T-cell (primary cell): ENCODE measurements around the gene ZNF292. TPM values are rescaled to one million over a fixed set of nuclear protein-coding genes. Genes with fewer than 3 reads are reported as not detected.
A peak's percentile ranks its signal among the peaks of the same experiment; 100 is the strongest.
"Not testable (repeated sequence)": the region's sequence is repeated elsewhere in the genome, so short reads cannot be mapped to it uniquely, and the experiment has no call there.

ENCODE experiments used
- ATAC-seq, 4 experiments: fragments of 200-7000 bp in 3 of 4; fragments of 150-1000 bp in 1 of 4; cut with Tn5 transposase; replicated peaks in 1 of 4; 1 replicate in 3 of 4; 2 replicates in 1 of 4; pipeline ENCODE4 v1.10.0; 2021; ENCODE audit warnings: moderate library complexity in 3 of 4, mild to moderate bottlenecking in 2 of 4, moderate number of reproducible peaks in 1 of 4
- CTCF ChIA-PET, 2 donors: fragments of 300-600 bp; sonication (Branson Sonifier 250); formaldehyde crosslinking; loops; one replicate each; lab custom pipeline; 2022; ENCODE audit warnings: antibody characterized with exemption in 2 of 2; lab: Charles Lee
- POLR2A ChIA-PET, 2 donors: fragments of 300-600 bp; sonication (Branson Sonifier 250); formaldehyde crosslinking; loops; one replicate each; lab custom pipeline; 2022; ENCODE audit warnings: antibody characterized with exemption in 2 of 2; lab: Charles Lee
- DNase-seq, 35 experiments: peaks; one replicate each; pipeline versions ENCODE4 v3.0.0 to v3.0.0-alpha.2; 2013 to 2023
- H3K27ac ChIP-seq: one replicate; pipeline ENCODE4 v1.5.1; 2013; ENCODE audit warnings: low read length
- H3K27me3 ChIP-seq, 2 experiments: replicated peaks in 1 of 2; 1 replicate in 1 of 2; 2 replicates in 1 of 2; pipeline versions ENCODE4 v1.6.1 to v1.7.0; 2013; ENCODE audit warnings: low read length in 1 of 2, mixed read lengths in 1 of 2; ENCODE audit not compliant: control insufficient read depth in 2 of 2, insufficient read depth in 2 of 2; ENCODE audit errors: extremely low read depth in 1 of 2
- H3K36me3 ChIP-seq, 2 donors: 1 replicate in 1 of 2; 2 replicates in 1 of 2; pipeline versions ENCODE4 v1.6.1 to v1.7.0; 2013; ENCODE audit warnings: low read length in 1 of 2; ENCODE audit not compliant: control insufficient read depth in 2 of 2, insufficient read depth in 1 of 2; ENCODE audit errors: extremely low read depth in 1 of 2
- H3K4me1 ChIP-seq, 2 experiments: 1 replicate in 1 of 2; 2 replicates in 1 of 2; pipeline versions ENCODE4 v1.6.1 to v1.7.0; 2013; ENCODE audit warnings: low read length in 2 of 2, mixed read lengths in 1 of 2; ENCODE audit not compliant: insufficient read depth in 2 of 2, control insufficient read depth in 1 of 2; ENCODE audit errors: extremely low read depth in 1 of 2
- H3K4me3 ChIP-seq, 2 donors: 1 replicate in 1 of 2; 2 replicates in 1 of 2; pipeline versions ENCODE4 v1.5.1 to v1.7.0; 2013; ENCODE audit warnings: mild to moderate bottlenecking in 2 of 2, low read length in 1 of 2, moderate library complexity in 1 of 2; ENCODE audit not compliant: control insufficient read depth in 1 of 2; ENCODE audit errors: extremely low read depth in 1 of 2
- H3K9me3 ChIP-seq: 2 replicates; pipeline ENCODE4 v1.7.0; 2013
- H3K27ac Mint-ChIP-seq, 2 donors: one replicate each; pipeline ENCODE4 v1.8.0; 2020 to 2021; ENCODE audit warnings: mild to moderate bottlenecking in 2 of 2, mixed read lengths in 2 of 2
- H3K27me3 Mint-ChIP-seq, 2 donors: one replicate each; pipeline ENCODE4 v1.8.0; 2021 to 2022; ENCODE audit warnings: mixed read lengths in 2 of 2
- H3K36me3 Mint-ChIP-seq: one replicate; pipeline ENCODE4 v1.8.0; 2021; ENCODE audit warnings: mixed read lengths
- H3K4me1 Mint-ChIP-seq, 3 donors: one replicate each; pipeline ENCODE4 v1.8.0; 2020 to 2022; ENCODE audit warnings: mixed read lengths in 3 of 3, mild to moderate bottlenecking in 1 of 3
- H3K4me3 Mint-ChIP-seq, 3 donors: one replicate each; pipeline ENCODE4 v1.8.0; 2020 to 2022; ENCODE audit warnings: mild to moderate bottlenecking in 3 of 3, mixed read lengths in 3 of 3, moderate library complexity in 3 of 3
- H3K9me3 Mint-ChIP-seq, 3 donors: one replicate each; pipeline ENCODE4 v1.8.0; 2020 to 2022; ENCODE audit warnings: mixed read lengths in 3 of 3
- WGBS: methylation state at CpG from one replicate; pipeline ENCODE4 v1.1.5; 2013; ENCODE audit warnings: missing lambda C conversion rate; ENCODE audit not compliant: insufficient coverage; 5-methylcytosine and 5-hydroxymethylcytosine counted together
- total RNA-seq, 35 experiments: library from RNA in 6 of 35; stranded (reverse) in 6 of 35; fragments of 120-200 nt in 1 of 35; gene quantifications; one replicate each; pipeline versions ENCODE4 v1.2.1 to v1.2.4 and lab custom pipeline; 2013 to 2026

ZNF292 gene
- total RNA-seq, 5 donors from 2014 or later (not counting 1 experiment from before 2014, with no cell fraction given): 57.7 to 81.5 (median 66.1) TPM

GRCh38 chr6:87154641-87154992 is 748 bp upstream of the ZNF292 start:
- Mint-ChIP-seq H3K9me3 (no peaks in the 10 kb centered on the region), H3K4me1 (peaks cover 52 to 57% (median 52%) of the 10 kb centered on the region in 3 donors), H3K27me3 (no peaks in the 10 kb centered on the region), H3K4me3 (peak overlapping the region; percentile 90 to 98 (median 93)), H3K27ac (peak overlapping the region; percentile 94 to 96), H3K36me3 (peaks cover 6% of the 10 kb centered on the region)
- ATAC-seq (no peak), DNase-seq (no peak)
- Histone ChIP-seq H3K27ac (peak overlapping the region; percentile 94), H3K36me3 (peaks cover 0 to 5% of the 10 kb centered on the region in 2 donors), H3K9me3 (no peaks in the 10 kb centered on the region), H3K27me3 (no peaks in the 10 kb centered on the region), H3K4me1 (peaks cover 21 to 40% of the 10 kb centered on the region in 2 experiments), H3K4me3 (peak overlapping the region; percentile 70 to 82)
- 0% methylated on average over 1 of the region's 6 CpGs for WGBS
- POLR2A ChIA-PET: interaction anchor here in 1 of 2 donors (0.6 to 0.7 kb wide), 2 partner anchors 8 to 17 kb away, joined by 3 to 5 read pairs; no protein-coding TSS in a partner anchor
- CTCF ChIA-PET: interaction anchor here in 1 of 2 donors (0.6 to 1.4 kb wide), 4 partner anchors 75 to 1717 kb away, joined by 3 to 4 read pairs (median 3); no protein-coding TSS in a partner anchor

GRCh38 chr6:87155842-87156815 is 764 bp downstream of the ZNF292 start:
- Mint-ChIP-seq H3K27me3 (no peaks in the 10 kb centered on the region), H3K4me1 (peaks cover 63 to 72% (median 64%) of the 10 kb centered on the region in 3 donors), H3K4me3 (peak overlapping the region; percentile 90 to 98 (median 93)), H3K36me3 (peaks cover 6% of the 10 kb centered on the region), H3K9me3 (no peaks in the 10 kb centered on the region), H3K27ac (peak overlapping the region; percentile 94 to 96)
- H3K27me3 ChIP-seq: no peaks in the 10 kb centered on the region
- no peaks in the 10 kb centered on the region for H3K9me3 ChIP-seq
- 0% methylated on average over 13 of the region's 43 CpGs for WGBS
- peak overlapping the region; percentile 94 for H3K27ac ChIP-seq
- peak in 30 of 35 experiments; percentile 12 to 76 (median 37) for DNase-seq
- H3K4me3 ChIP-seq: peak overlapping the region; percentile 70 to 82
- ChIA-PET POLR2A (interaction anchor here in 1 of 2 donors (0.5 to 1.5 kb wide), 5 partner anchors 32 to 433 kb away, joined by 3 to 5 read pairs (median 3); partner anchors contain the start of gene RARS2), CTCF (interaction anchor here (0.8 to 1.0 kb wide), 2 partner anchors 11 to 16 kb away, joined by 3 read pairs; no protein-coding TSS in a partner anchor)
- H3K36me3 ChIP-seq: peaks cover 0 to 5% of the 10 kb centered on the region in 2 donors
- peaks cover 21 to 42% of the 10 kb centered on the region in 2 experiments for H3K4me1 ChIP-seq
- ATAC-seq: peak; percentile 0 to 24 (median 2)

DNA sequence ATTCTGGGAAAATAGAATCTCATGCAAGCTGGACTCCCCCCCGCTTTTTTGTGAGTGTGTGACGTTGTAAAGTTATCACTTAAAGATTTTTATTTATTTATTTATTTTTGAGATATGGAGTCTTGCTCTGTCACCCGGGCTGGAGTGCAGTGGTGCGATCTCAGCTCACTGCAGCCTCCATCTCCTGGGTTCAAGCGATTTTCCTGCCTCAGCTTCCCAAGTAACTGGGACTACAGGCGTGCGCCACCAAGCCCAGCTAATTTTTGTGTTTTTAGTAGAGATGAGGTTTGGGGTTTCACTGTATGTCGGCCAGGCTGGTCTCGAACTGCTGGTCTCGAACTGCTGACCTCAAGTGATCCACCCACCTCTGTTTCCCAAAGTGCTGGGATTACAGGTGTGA is 2.2 kb downstream of the ZNF292 start:
- H3K36me3 ChIP-seq, H3K27ac ChIP-seq, H3K27me3 ChIP-seq, H3K36me3 Mint-ChIP-seq, H3K27me3 Mint-ChIP-seq, H3K9me3 ChIP-seq, DNase-seq, H3K27ac Mint-ChIP-seq, ATAC-seq, H3K9me3 Mint-ChIP-seq: not testable (repeated sequence)
- CTCF ChIA-PET: interaction anchor here in 1 of 2 donors (1.0 kb wide), 1 partner anchor 8 kb away, joined by 3 read pairs; no protein-coding TSS in a partner anchor
- POLR2A ChIA-PET: interaction anchor here (0.6 to 1.5 kb wide), 4 partner anchors 13 to 1481 kb away, joined by 3 to 4 read pairs (median 4); no protein-coding TSS in a partner anchor
- Mint-ChIP-seq H3K4me3 (peak overlapping the region; percentile 21 to 35 (median 34)), H3K4me1 (peaks cover 69 to 78% (median 69%) of the 10 kb centered on the region in 3 donors)
- H3K4me1 ChIP-seq: peaks cover 25 to 33% of the 10 kb centered on the region in 2 experiments
- peak overlapping the region in 1 of 2 donors; percentile 15 for H3K4me3 ChIP-seq
- 81% methylated on average over 3 of the region's 10 CpGs for WGBS

- H3K4me1 Mint-ChIP-seq: peaks cover 80 to 83% (median 83%) of the 10 kb centered on the region in 3 donors
- Histone ChIP-seq H3K4me1 (peaks cover 21 to 30% of the 10 kb centered on the region in 2 experiments), H3K27ac (no peak overlapping the region), H3K9me3 (no peaks in the 10 kb centered on the region), H3K36me3 (peaks cover 0 to 5% of the 10 kb centered on the region in 2 donors), H3K27me3 (no peaks in the 10 kb centered on the region), H3K4me3 (no peak overlapping the region)
- DNase-seq (no peak), ATAC-seq (no peak)
- no peak overlapping the region for H3K4me3 Mint-ChIP-seq
- H3K36me3 Mint-ChIP-seq: peaks cover 9% of the 10 kb centered on the region
- no peaks in the 10 kb centered on the region for H3K27me3 Mint-ChIP-seq
- H3K27ac Mint-ChIP-seq: no peak overlapping the region
- ChIA-PET CTCF (interaction anchor here in 1 of 2 donors (1.0 kb wide), 1 partner anchor 17 kb away, joined by 3 read pairs; no protein-coding TSS in a partner anchor), POLR2A (interaction anchor here (0.6 to 1.0 kb wide), 4 partner anchors 37 to 1487 kb away, joined by 3 to 13 read pairs (median 3); no protein-coding TSS in a partner anchor)
- no peaks in the 10 kb centered on the region for H3K9me3 Mint-ChIP-seq
- WGBS: 83% methylated on average over 1 of the region's 4 CpGs
These were observed 5.9 kb downstream of the ZNF292 start for GRCh38 chr6:87161299-87161698.

DNA sequence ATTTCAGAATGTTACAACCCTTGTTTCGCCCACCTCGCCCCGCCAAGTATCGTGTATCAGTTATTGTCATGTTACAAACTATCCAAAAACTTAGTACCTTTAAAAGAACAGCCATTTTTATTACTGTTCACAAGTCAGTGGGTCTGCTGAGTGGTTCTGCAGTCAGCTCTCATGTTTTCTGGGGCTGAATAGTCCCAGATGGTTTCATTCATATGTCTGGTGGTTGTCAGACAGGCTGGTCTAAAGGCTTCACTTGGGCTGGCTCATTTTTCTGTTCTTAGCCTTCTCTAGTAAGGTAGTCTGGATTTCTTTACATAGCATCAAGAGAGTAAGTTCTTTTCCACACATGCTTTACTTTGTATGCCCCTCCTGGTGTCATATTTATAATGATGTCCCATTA is 8.6 kb downstream of the ZNF292 start:
- no peak overlapping the region for H3K4me3 ChIP-seq
- no CpG with 5 or more reads among the region's 4 CpGs for WGBS
- POLR2A ChIA-PET: no interaction called here
- no peak overlapping the region for H3K27ac Mint-ChIP-seq
- no peaks in the 10 kb centered on the region for H3K27me3 ChIP-seq
- ATAC-seq: peak in 1 of 4 experiments; percentile 26
- H3K9me3 ChIP-seq: no peaks in the 10 kb centered on the region
- DNase-seq: no peak
- H3K4me1 Mint-ChIP-seq: peaks cover 84 to 88% (median 88%) of the 10 kb centered on the region in 3 donors
- CTCF ChIA-PET: interaction anchor here in 1 of 2 donors (0.8 kb wide), 1 partner anchor 68 kb away, joined by 3 read pairs; no protein-coding TSS in a partner anchor
- peaks cover 4% of the 10 kb centered on the region for H3K36me3 Mint-ChIP-seq
- no peaks in the 10 kb centered on the region for H3K27me3 Mint-ChIP-seq
- H3K36me3 ChIP-seq: no peaks in the 10 kb centered on the region
- no peaks in the 10 kb centered on the region for H3K9me3 Mint-ChIP-seq
- H3K4me1 ChIP-seq: peaks cover 15 to 27% of the 10 kb centered on the region in 2 experiments
- peak overlapping the region in 1 of 3 donors; percentile 41 for H3K4me3 Mint-ChIP-seq
- H3K27ac ChIP-seq: no peak overlapping the region

DNA sequence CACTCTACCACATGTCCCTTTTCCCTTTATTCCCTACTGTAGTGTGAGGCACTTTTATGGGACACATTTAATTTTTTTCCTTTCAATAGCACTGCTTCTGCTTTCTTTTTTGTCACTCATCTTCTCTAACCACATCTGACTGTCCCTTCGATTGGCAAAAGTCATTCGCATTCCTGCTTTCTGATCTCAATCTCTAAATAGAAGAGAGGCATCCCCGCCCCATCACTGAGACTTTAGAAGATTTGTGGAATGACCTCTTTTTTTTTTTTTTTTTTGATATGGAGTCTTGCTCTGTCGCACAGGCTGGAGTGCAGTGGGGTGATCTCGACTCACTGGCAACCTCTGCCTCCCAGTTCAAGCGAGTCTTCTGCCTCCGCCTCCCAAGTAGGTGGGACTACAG is 9.1 kb downstream of the ZNF292 start:
- no CpG with 5 or more reads among the region's 7 CpGs for WGBS
- no peaks in the 10 kb centered on the region for H3K9me3 ChIP-seq
- H3K4me1 ChIP-seq: peaks cover 15 to 28% of the 10 kb centered on the region in 2 experiments
- ChIA-PET POLR2A (no interaction called here), CTCF (no interaction called here)
- H3K36me3 Mint-ChIP-seq: peaks cover 4% of the 10 kb centered on the region
- peaks cover 87 to 91% (median 90%) of the 10 kb centered on the region in 3 donors for H3K4me1 Mint-ChIP-seq
- no peaks in the 10 kb centered on the region for H3K9me3 Mint-ChIP-seq
- no peak overlapping the region for H3K27ac Mint-ChIP-seq
- ATAC-seq (no peak), DNase-seq (no peak)
- H3K27me3 Mint-ChIP-seq: no peaks in the 10 kb centered on the region
- no peaks in the 10 kb centered on the region for H3K27me3 ChIP-seq
- H3K4me3 ChIP-seq: no peak overlapping the region
- H3K27ac ChIP-seq: no peak overlapping the region
- H3K36me3 ChIP-seq: no peaks in the 10 kb centered on the region
- H3K4me3 Mint-ChIP-seq: peak overlapping the region in 1 of 3 donors; percentile 41
